Upper lobe of left lung (tissue), 6 donors: ENCODE measurements around the gene WEE1. TPM values are rescaled to one million over a fixed set of nuclear protein-coding genes. Genes with fewer than 3 reads are reported as not detected.
A peak's percentile ranks its signal among the peaks of the same experiment; 100 is the strongest.

ENCODE experiments used
- ATAC-seq, 2 donors: fragments of 200-7000 bp; cut with Tn5 transposase; one replicate each; pipeline ENCODE4 v1.9.1; 2022; ENCODE audit warnings: mild to moderate bottlenecking in 2 of 2, moderate library complexity in 2 of 2; ENCODE audit not compliant: low FRiP score in 2 of 2
- DNase-seq, 2 donors: peaks; one replicate each; pipeline ENCODE4 v3.0.0-alpha.2; 2019 to 2020
- H3K27ac ChIP-seq, 4 donors: fragments of 200-600 bp; sonication (generic); one replicate each; pipeline ENCODE4 v1.5.1; 2016 to 2019
- H3K27me3 ChIP-seq, 4 donors: fragments of 200-600 bp; sonication (generic); one replicate each; pipeline ENCODE4 v1.5.1; 2017 to 2019
- H3K36me3 ChIP-seq, 4 donors: fragments of 200-600 bp; sonication (generic); one replicate each; pipeline ENCODE4 v1.5.1; 2016 to 2019
- H3K4me1 ChIP-seq, 4 donors: fragments of 200-600 bp; sonication (generic); one replicate each; pipeline ENCODE4 v1.5.1; 2018 to 2019
- H3K4me3 ChIP-seq, 4 donors: fragments of 200-600 bp; sonication (generic); one replicate each; pipeline ENCODE4 v1.5.1; 2017 to 2019; ENCODE audit warnings: mild to moderate bottlenecking in 2 of 4, moderate library complexity in 1 of 4
- H3K9me3 ChIP-seq, 4 donors: fragments of 200-600 bp; sonication (generic); one replicate each; pipeline ENCODE4 v1.5.1; 2018 to 2019
- EP300 ChIP-seq, 4 donors: sonication (generic); formaldehyde crosslinking; IDR thresholded peaks; one replicate each; pipeline ENCODE4 v1.5.1; 2017; ENCODE audit warnings: antibody characterized with exemption in 4 of 4, control low read depth in 2 of 4
- POLR2A ChIP-seq, 4 donors: fragments of 450-650 bp; IDR thresholded peaks; one replicate each; pipeline ENCODE4 v1.5.1; 2016 to 2017; ENCODE audit warnings: antibody characterized with exemption in 4 of 4, mild to moderate bottlenecking in 2 of 4
- POLR2AphosphoS5 ChIP-seq, 2 donors: sonication (generic); formaldehyde crosslinking; IDR thresholded peaks; one replicate each; pipeline ENCODE4 v1.5.1; 2017; ENCODE audit warnings: antibody characterized with exemption in 2 of 2
- WGBS, 2 donors: methylation state at CpG; one replicate each; pipeline ENCODE4 v1.1.5; 2017 to 2018; 5-methylcytosine and 5-hydroxymethylcytosine counted together
- total RNA-seq, 6 donors: library from RNA; depleted of rRNA in 4 of 6; stranded (reverse); fragments of >200 nt in 4 of 6; gene quantifications; one replicate each; pipeline versions ENCODE4 v1.1.0 to v1.2.1, GENCODE V29; 2016 to 2021
- TF ChIP-seq, protein P1 (sequence below), 6 experiments: fragments of 450-650 bp in 4 of 6; fragments of 200-600 bp in 2 of 6; sonication (generic) in 2 of 6; IDR thresholded peaks; one replicate each; pipeline ENCODE4 v1.5.1; 2016 to 2019; ENCODE audit warnings: antibody characterized with exemption in 6 of 6
- donor health status: DM: no; HTN: no; CAD: no; lungs with moderate emphysema.
- donor health status: DM: no; HTN: yes; CAD: no; lungs with severe emphysema.

WEE1 gene
- total RNA-seq, 6 donors from 2014 or later, result 9.2 to 47.1 (median 13.4) TPM

DNA sequence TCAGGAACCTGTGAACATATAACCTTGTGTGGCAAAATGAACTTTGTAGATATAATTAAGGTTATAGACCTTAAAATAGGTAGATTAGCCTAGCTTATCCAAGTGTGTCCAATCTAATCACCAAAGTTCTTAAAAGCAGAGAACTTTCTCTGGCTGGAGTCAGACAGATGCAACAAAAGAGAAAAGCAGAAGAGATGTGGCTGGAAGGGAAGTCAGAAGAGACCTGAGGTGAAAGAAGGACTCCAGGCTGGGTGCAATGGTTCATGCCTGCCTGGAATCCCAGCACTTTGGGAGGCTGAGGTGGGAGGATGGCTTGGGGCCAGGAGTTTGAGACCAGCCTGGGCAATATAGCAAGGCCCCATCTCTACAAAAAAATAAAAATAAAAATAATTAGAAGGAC is 51.0 kb downstream of the WEE1 start:
- TF ChIP-seq POLR2AphosphoS5 (IDR thresholded peaks at IDR 0.05) (no peak), EP300 (IDR thresholded peaks at IDR 0.05) (no peak), POLR2A (IDR thresholded peaks at IDR 0.05) (no peak)
- TF ChIP-seq, protein P1, sequence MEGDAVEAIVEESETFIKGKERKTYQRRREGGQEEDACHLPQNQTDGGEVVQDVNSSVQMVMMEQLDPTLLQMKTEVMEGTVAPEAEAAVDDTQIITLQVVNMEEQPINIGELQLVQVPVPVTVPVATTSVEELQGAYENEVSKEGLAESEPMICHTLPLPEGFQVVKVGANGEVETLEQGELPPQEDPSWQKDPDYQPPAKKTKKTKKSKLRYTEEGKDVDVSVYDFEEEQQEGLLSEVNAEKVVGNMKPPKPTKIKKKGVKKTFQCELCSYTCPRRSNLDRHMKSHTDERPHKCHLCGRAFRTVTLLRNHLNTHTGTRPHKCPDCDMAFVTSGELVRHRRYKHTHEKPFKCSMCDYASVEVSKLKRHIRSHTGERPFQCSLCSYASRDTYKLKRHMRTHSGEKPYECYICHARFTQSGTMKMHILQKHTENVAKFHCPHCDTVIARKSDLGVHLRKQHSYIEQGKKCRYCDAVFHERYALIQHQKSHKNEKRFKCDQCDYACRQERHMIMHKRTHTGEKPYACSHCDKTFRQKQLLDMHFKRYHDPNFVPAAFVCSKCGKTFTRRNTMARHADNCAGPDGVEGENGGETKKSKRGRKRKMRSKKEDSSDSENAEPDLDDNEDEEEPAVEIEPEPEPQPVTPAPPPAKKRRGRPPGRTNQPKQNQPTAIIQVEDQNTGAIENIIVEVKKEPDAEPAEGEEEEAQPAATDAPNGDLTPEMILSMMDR (IDR thresholded peaks at IDR 0.05), result no peak
- DNase-seq, result no peak
- Histone ChIP-seq H3K4me1 (peaks cover 0 to 13% (median 3%) of the 10 kb centered on the region in 4 donors), H3K27me3 (no peaks in the 10 kb centered on the region), H3K4me3 (no peak overlapping the region), H3K27ac (no peak overlapping the region), H3K36me3 (no peaks in the 10 kb centered on the region), H3K9me3 (no peaks in the 10 kb centered on the region)
- no peak for ATAC-seq

DNA sequence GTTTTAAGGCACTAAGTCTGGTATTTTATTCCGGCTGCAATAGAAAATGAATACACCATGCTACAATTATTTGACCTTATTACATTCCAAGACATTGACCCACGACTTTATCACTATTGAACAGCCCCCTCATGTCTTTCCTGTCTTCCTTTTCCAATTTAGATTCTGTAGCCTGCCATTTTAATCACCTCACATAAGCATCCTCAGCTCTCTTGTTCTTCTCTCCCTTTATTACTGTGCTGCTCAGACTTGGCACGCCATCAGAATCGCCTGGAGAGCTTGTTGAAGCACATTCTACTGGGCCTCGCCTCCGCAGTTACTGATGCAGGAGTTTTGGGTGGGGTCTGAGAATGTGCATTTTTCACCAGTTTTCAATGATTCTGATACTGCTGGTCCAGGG is 51.7 kb downstream of the WEE1 start:
- TF ChIP-seq EP300 (IDR thresholded peaks at IDR 0.05), result no peak
- TF ChIP-seq POLR2AphosphoS5 (IDR thresholded peaks at IDR 0.05), result no peak
- TF ChIP-seq, protein P1 (IDR thresholded peaks at IDR 0.05), result no peak
- no peaks in the 10 kb centered on the region for H3K9me3 ChIP-seq
- no peak for DNase-seq
- H3K27ac ChIP-seq, result no peak overlapping the region
- H3K4me1 ChIP-seq, result peaks cover 0 to 13% (median 3%) of the 10 kb centered on the region in 4 donors
- WGBS, 2 donors, result 49 to 60% methylated on average over 6 of the region's 6 CpGs
- H3K27me3 ChIP-seq, result no peaks in the 10 kb centered on the region
- peak in 1 of 2 donors; percentile 40 for ATAC-seq
- no peak overlapping the region for H3K4me3 ChIP-seq
- no peaks in the 10 kb centered on the region for H3K36me3 ChIP-seq

DNA sequence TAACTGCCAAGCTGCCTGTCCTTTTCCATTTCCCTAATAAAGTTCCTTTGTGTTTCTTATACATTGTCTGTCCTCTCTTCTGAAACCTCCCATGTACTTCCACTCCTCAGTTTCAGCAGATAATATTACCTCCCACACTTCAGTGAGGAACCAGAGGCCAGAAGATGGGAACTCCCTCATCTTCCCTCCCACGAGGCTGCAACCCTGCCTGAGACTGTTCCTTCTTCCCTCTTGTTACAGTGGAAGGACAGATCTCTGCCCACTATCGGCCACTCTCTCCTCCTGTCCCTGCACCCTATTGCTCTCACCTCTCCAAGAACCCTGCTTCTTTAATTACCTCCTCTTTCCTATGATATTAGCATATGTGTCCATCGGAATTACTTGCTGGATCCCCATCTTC is 52.3 kb downstream of the WEE1 start:
- H3K27me3 ChIP-seq, result no peaks in the 10 kb centered on the region
- TF ChIP-seq POLR2A (IDR thresholded peaks at IDR 0.05), result no peak
- TF ChIP-seq POLR2AphosphoS5 (IDR thresholded peaks at IDR 0.05), result no peak
- TF ChIP-seq EP300 (IDR thresholded peaks at IDR 0.05), result no peak
- TF ChIP-seq, protein P1 (IDR thresholded peaks at IDR 0.05), result no peak
- 67 to 75% methylated on average over 3 of the region's 3 CpGs for WGBS, 2 donors
- peak in 1 of 2 donors; percentile 55 for ATAC-seq
- no peak for DNase-seq
- H3K36me3 ChIP-seq, result no peaks in the 10 kb centered on the region
- peaks cover 0 to 13% (median 3%) of the 10 kb centered on the region in 4 donors for H3K4me1 ChIP-seq
- no peaks in the 10 kb centered on the region for H3K9me3 ChIP-seq
- no peak overlapping the region for H3K27ac ChIP-seq
- H3K4me3 ChIP-seq, result no peak overlapping the region

DNA sequence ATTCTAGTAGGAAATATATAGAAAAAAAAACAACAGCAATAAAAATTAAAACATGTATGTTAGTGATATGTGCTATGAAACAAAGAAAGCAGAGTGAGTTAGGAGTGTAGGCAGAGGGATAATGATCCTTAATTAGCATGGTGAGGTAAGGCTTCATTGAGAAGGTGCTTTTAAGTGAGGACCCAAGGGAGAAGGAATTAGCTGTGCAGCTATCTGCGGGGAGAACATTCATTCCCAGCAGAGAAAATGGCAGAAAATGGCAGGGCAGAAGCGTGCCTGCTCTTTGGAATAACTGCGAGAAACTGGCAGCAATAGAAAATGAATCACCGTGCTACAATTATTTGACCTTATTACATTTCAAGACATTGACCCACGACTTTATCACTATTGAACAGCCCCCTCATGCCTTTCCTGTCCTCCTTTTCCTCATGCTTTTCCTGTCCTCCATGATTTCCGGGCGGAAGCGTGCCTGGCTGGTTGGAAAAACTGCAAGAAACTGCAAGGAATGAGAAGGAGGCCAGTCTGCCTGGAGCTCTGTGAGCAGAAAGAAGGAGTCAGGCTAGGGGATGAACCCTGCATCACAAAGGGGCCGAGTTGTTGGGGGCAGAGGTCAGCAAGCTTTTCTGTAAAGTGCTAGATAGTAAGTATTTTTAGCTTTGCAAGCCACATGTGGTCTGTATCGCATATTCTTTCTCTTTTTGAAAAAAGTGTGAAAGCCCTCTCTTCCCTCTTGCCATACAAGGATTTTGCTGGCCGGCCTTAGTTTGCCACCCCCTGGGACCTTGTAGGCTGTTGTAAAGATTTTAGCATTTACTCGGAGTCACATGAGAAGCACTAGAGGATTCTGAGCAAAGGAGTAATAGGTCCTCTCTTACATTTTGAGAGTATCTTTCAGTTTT is 53.3 kb downstream of the WEE1 start:
- Histone ChIP-seq H3K4me3 (no peak overlapping the region), H3K27me3 (no peaks in the 10 kb centered on the region), H3K4me1 (peaks cover 0 to 13% (median 3%) of the 10 kb centered on the region in 4 donors), H3K27ac (peak overlapping the region in 2 of 4 donors; percentile 7 to 34), H3K36me3 (no peaks in the 10 kb centered on the region), H3K9me3 (no peaks in the 10 kb centered on the region)
- DNase-seq (no peak), ATAC-seq (no peak)
- WGBS, 2 donors, result 68% methylated on average over 12 of the region's 12 CpGs
- TF ChIP-seq EP300 (IDR thresholded peaks at IDR 0.05), result peak in 1 of 4 donors; percentile 9
- TF ChIP-seq, protein P1 (IDR thresholded peaks at IDR 0.05), result no peak
- TF ChIP-seq POLR2AphosphoS5 (IDR thresholded peaks at IDR 0.05), result peak; percentile 46 to 79
